H1 (cell line): ENCODE results near the gene BRD9. TPM values are rescaled to one million over a fixed set of nuclear protein-coding genes. Genes with fewer than 3 reads are reported as not detected.

Source experiments
- CTCF ChIA-PET: fragments of 300-600 bp; sonication (Branson Sonifier 250); formaldehyde crosslinking; loops from one replicate; lab custom pipeline; 2021; ENCODE audit not compliant: partially characterized antibody; lab: Charles Lee
- POLR2A ChIA-PET: fragments of 300-600 bp; sonication (Branson Sonifier 250); formaldehyde crosslinking; loops from one replicate; lab custom pipeline; 2021; ENCODE audit warnings: inconsistent platforms; ENCODE audit not compliant: partially characterized antibody; lab: Charles Lee
- DNase-seq, 2 experiments: peaks; one replicate each; pipeline versions ENCODE4 v3.0.0 to v3.0.0-alpha.2; 2010 to 2022; ENCODE audit warnings: low spot score in 2 of 2, low read depth in 1 of 2, mixed read lengths in 1 of 2
- FAIRE-seq: peaks from 2 replicates; lab custom pipeline; 2011; peaks lifted over from hg19 to GRCh38; lab: Jason Lieb, UNC
- H2AFZ ChIP-seq: 2 replicates; pipeline ENCODE4 v1.8.1; 2012; ENCODE audit warnings: low read length, inconsistent platforms
- H2AK5ac ChIP-seq: 2 replicates; pipeline ENCODE4 v1.6.1; 2013; ENCODE audit warnings: low read depth, low read length
- H2BK120ac ChIP-seq: replicated peaks from 2 replicates; pipeline ENCODE3; 2013; ENCODE audit warnings: low read depth, low read length, inconsistent platforms
- H2BK12ac ChIP-seq: 2 replicates; pipeline ENCODE4 v1.6.1; 2013; ENCODE audit warnings: low read depth, low read length
- H2BK15ac ChIP-seq: 2 replicates; pipeline ENCODE4 v1.6.1; 2013; ENCODE audit warnings: low read length
- H2BK20ac ChIP-seq: 2 replicates; pipeline ENCODE4 v1.6.1; 2013; ENCODE audit warnings: low read length
- H2BK5ac ChIP-seq: 2 replicates; pipeline ENCODE4 v1.6.1; 2013; ENCODE audit warnings: low read depth, low read length
- H3K14ac ChIP-seq: 2 replicates; pipeline ENCODE4 v1.6.1; 2013; ENCODE audit warnings: inconsistent platforms; ENCODE audit not compliant: insufficient read length
- H3K18ac ChIP-seq: 2 replicates; pipeline ENCODE4 v1.6.1; 2013; ENCODE audit warnings: low read length; ENCODE audit errors: extremely low read depth
- H3K23ac ChIP-seq: 2 replicates; pipeline ENCODE4 v1.6.1; 2013; ENCODE audit warnings: inconsistent platforms; ENCODE audit not compliant: insufficient read length
- H3K23me2 ChIP-seq: 2 replicates; pipeline ENCODE4 v1.6.1; 2013; ENCODE audit warnings: low read depth, low read length
- H3K27ac ChIP-seq: 2 replicates; pipeline ENCODE4 v1.6.1; 2011; ENCODE audit warnings: low read depth, low read length, inconsistent platforms
- H3K27me3 ChIP-seq, 4 experiments: replicated peaks in 1 of 4; 1 replicate in 1 of 4; 2 replicates in 3 of 4; pipeline versions ENCODE4 v1.6.1 to v1.8.1; 2011 to 2013; ENCODE audit warnings: low read length in 3 of 4, mild to moderate bottlenecking in 3 of 4, inconsistent platforms in 2 of 4, mixed read lengths in 2 of 4, moderate library complexity in 1 of 4; ENCODE audit not compliant: control insufficient read depth in 3 of 4, insufficient read depth in 3 of 4; ENCODE audit errors: extremely low read depth in 1 of 4
- H3K36me3 ChIP-seq, 4 experiments: 2 replicates each; pipeline versions ENCODE4 v1.6.1 to v1.8.1; 2011 to 2013; ENCODE audit warnings: mild to moderate bottlenecking in 4 of 4, low read length in 3 of 4, moderate library complexity in 2 of 4, control low read depth in 1 of 4, inconsistent platforms in 1 of 4; ENCODE audit not compliant: insufficient read depth in 4 of 4, control insufficient read depth in 2 of 4
- H3K4ac ChIP-seq: replicated peaks from 2 replicates; pipeline ENCODE3; 2013; ENCODE audit warnings: low read length, low read depth, mixed read lengths, inconsistent platforms; ENCODE audit not compliant: insufficient read length
- H3K4me1 ChIP-seq, 4 experiments: replicated peaks in 1 of 4; 1 replicate in 1 of 4; 2 replicates in 3 of 4; pipeline versions ENCODE4 v1.6.1 to v1.8.1; 2011 to 2013; ENCODE audit warnings: low read length in 3 of 4, inconsistent platforms in 2 of 4, mixed read lengths in 1 of 4; ENCODE audit not compliant: insufficient read depth in 4 of 4, control insufficient read depth in 3 of 4
- H3K4me2 ChIP-seq, 2 experiments: 2 replicates each; pipeline versions ENCODE4 v1.6.1 to v1.8.1; 2011 to 2013; ENCODE audit warnings: low read depth in 2 of 2, low read length in 2 of 2, control low read depth in 1 of 2, inconsistent platforms in 1 of 2, mild to moderate bottlenecking in 1 of 2; ENCODE audit not compliant: insufficient read depth in 1 of 2
- H3K4me3 ChIP-seq, 4 experiments: fragments of 200-600, 300-600 bp in 1 of 4; sonication (generic), shearing (Covaris generic), sonication (Bioruptor Twin) in 1 of 4; 2 replicates each; pipeline versions ENCODE4 v1.5.1 to v1.8.1; 2011 to 2016; ENCODE audit warnings: low read length in 4 of 4, low read depth in 3 of 4, control low read depth in 2 of 4, inconsistent platforms in 2 of 4, mild to moderate bottlenecking in 2 of 4, mixed read lengths in 1 of 4, moderate library complexity in 1 of 4; ENCODE audit not compliant: insufficient read depth in 2 of 4; ENCODE audit errors: extremely low read depth in 1 of 4
- H3K56ac ChIP-seq: replicated peaks from 2 replicates; pipeline ENCODE3; 2013; ENCODE audit warnings: low read depth, mild to moderate bottlenecking, mixed read lengths, low read length, inconsistent platforms; ENCODE audit not compliant: insufficient read length
- H3K79me1 ChIP-seq: 2 replicates; pipeline ENCODE4 v1.6.1; 2013; ENCODE audit warnings: low read depth, low read length, control low read depth
- H3K79me2 ChIP-seq, 2 experiments: 2 replicates each; pipeline versions ENCODE4 v1.6.1 to v1.8.1; 2012 to 2013; ENCODE audit warnings: low read length in 2 of 2, mild to moderate bottlenecking in 2 of 2, inconsistent platforms in 1 of 2; ENCODE audit not compliant: insufficient read depth in 2 of 2, control insufficient read depth in 1 of 2
- H3K9ac ChIP-seq, 4 experiments: replicated peaks in 1 of 4; 1 replicate in 1 of 4; 2 replicates in 3 of 4; pipeline versions ENCODE4 v1.6.1 to v1.8.1; 2011 to 2013; ENCODE audit warnings: low read depth in 3 of 4, low read length in 3 of 4, control low read depth in 2 of 4, mild to moderate bottlenecking in 2 of 4, moderate library complexity in 2 of 4, inconsistent platforms in 1 of 4; ENCODE audit errors: extremely low read depth in 1 of 4
- H3K9me3 ChIP-seq, 2 experiments: 2 replicates each; pipeline versions ENCODE4 v1.6.1 to v1.8.1; 2012 to 2013; ENCODE audit warnings: mild to moderate bottlenecking in 2 of 2, moderate library complexity in 2 of 2, control low read depth in 1 of 2, inconsistent platforms in 1 of 2, low read depth in 1 of 2, low read length in 1 of 2, mixed read lengths in 1 of 2; ENCODE audit not compliant: insufficient read depth in 2 of 2
- H4K20me1 ChIP-seq, 2 experiments: replicated peaks in 1 of 2; 2 replicates each; pipeline versions ENCODE3 to v1.8.1; 2011 to 2013; ENCODE audit warnings: inconsistent platforms in 2 of 2, low read length in 2 of 2, mild to moderate bottlenecking in 1 of 2; ENCODE audit not compliant: insufficient read depth in 2 of 2, control insufficient read depth in 1 of 2
- H4K5ac ChIP-seq: 2 replicates; pipeline ENCODE4 v1.6.1; 2013; ENCODE audit warnings: low read length, low read depth, mixed read lengths, inconsistent platforms; ENCODE audit not compliant: insufficient read length
- H4K8ac ChIP-seq: 2 replicates; pipeline ENCODE4 v1.8.0; 2013; ENCODE audit warnings: mild to moderate bottlenecking, moderate library complexity, low read length, inconsistent platforms; ENCODE audit not compliant: insufficient read depth; ENCODE audit errors: extremely low read depth
- H4K91ac ChIP-seq: replicated peaks from 2 replicates; pipeline ENCODE3; 2013; ENCODE audit warnings: low read length, mixed read lengths, inconsistent platforms; ENCODE audit not compliant: insufficient read length
- ASH2L ChIP-seq: fragments of 200-600, 300-600 bp; sonication (generic); IDR thresholded peaks from one replicate; pipeline ENCODE4 v1.7.1; 2017; ENCODE audit warnings: low read length
- CHD2 ChIP-seq: IDR thresholded peaks from 2 replicates; pipeline ENCODE4 v1.6.1; 2012; ENCODE audit warnings: low read length, improper control_type of control experiment
- NANOG ChIP-seq: IDR thresholded peaks from 2 replicates; pipeline ENCODE4 v1.6.1; 2011; ENCODE audit warnings: low read length, low read depth, mild to moderate bottlenecking, inconsistent platforms; ENCODE audit not compliant: insufficient read depth, poor library complexity, severe bottlenecking
- PHF8 ChIP-seq: fragments of 200-600 bp; sonication (generic); conservative IDR thresholded peaks from 2 replicates; pipeline ENCODE4 v1.7.1; 2012; ENCODE audit warnings: low read depth, mild to moderate bottlenecking, inconsistent platforms, low read length, moderate library complexity
- POU5F1 ChIP-seq: IDR thresholded peaks from 2 replicates; pipeline ENCODE4 v1.6.1; 2011; ENCODE audit warnings: low read depth, mild to moderate bottlenecking, low read length, moderate library complexity
- SIX5 ChIP-seq: IDR thresholded peaks from 2 replicates; pipeline ENCODE4 v1.6.1; 2011; ENCODE audit warnings: mild to moderate bottlenecking, low read depth, low read length
- SP2 ChIP-seq: IDR thresholded peaks from 2 replicates; pipeline ENCODE4 v1.6.1; 2012; ENCODE audit warnings: mild to moderate bottlenecking, low read length, inconsistent platforms
- TAF1 ChIP-seq: IDR thresholded peaks from 2 replicates; pipeline ENCODE4 v1.6.1; 2011; ENCODE audit warnings: mild to moderate bottlenecking, low read depth, low read length
- TEAD4 ChIP-seq: IDR thresholded peaks from 2 replicates; pipeline ENCODE4 v1.6.1; 2012; ENCODE audit warnings: low read depth, low read length, inconsistent platforms, mixed read lengths
- WGBS, 2 experiments: shearing (Covaris generic) in 1 of 2; methylation state at CpG; one replicate each; pipeline versions ENCODE4 v1.1.6 to v1.1.7; 2013 to 2015; ENCODE audit warnings: low lambda C conversion rate in 2 of 2, mixed read lengths in 2 of 2, inconsistent platforms in 1 of 2, low coverage in 1 of 2, missing lambda C conversion rate in 1 of 2; ENCODE audit not compliant: insufficient replicate concordance in 2 of 2, insufficient coverage in 1 of 2, insufficient read length in 1 of 2; ENCODE audit errors: extremely low coverage in 1 of 2, missing lambda C conversion rate in 1 of 2; 5-methylcytosine and 5-hydroxymethylcytosine counted together
- polyA plus RNA-seq, 7 experiments: library from polyadenylated mRNA; depleted of rRNA in 3 of 7; stranded (reverse) in 5 of 7; unstranded in 2 of 7; fragments of >200 nt in 5 of 7; fragments of 200-250 nt in 2 of 7; gene quantifications; 1 replicate in 5 of 7; 2 replicates in 1 of 7; 4 replicates in 1 of 7; pipeline versions ENCODE4 v1.2.1 to v1.2.3, GENCODE V29; 2011 to 2013; ENCODE audit warnings: missing spikeins in 2 of 7, mixed read lengths in 2 of 7
- total RNA-seq: library from RNA; stranded (reverse); fragmentation: NEBNext Ultra II Directional; extraction: Animal tissue kit (Norgen Biotek cat#: 25700); gene quantifications from 2 replicates; pipeline ENCODE4 v1.2.1, GENCODE V29; 2021

Gene BRD9
- total and polyA plus RNA-seq, 2 of the 8 experiments (the other 6 are each of a cell fraction or from before 2014, with no cell fraction given), result 9.3 to 49.4 TPM

DNA sequence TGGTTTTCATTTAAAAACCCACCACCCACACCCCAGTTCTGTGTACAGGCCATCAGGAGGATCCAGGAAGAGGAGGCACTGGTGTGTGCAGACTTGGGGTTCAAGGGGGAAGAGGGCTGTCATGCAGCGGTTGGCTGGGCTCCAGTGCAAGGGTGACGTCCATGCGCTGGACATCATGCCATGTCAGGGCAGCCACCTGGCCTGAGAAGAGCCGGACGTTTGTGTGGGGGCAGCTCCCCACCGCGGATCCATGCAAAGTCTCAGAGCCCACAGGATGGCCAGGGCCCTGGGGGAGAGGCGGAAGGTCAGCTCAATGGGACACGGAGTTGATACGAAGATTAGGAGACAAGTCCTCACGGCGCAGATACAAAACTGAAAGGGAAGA, 11.1 kb downstream of the BRD9 start:
- no peak overlapping the region for H4K5ac ChIP-seq
- ChIA-PET POLR2A (interaction anchor here (0.9 to 1.9 kb wide), 4 partner anchors 9 to 13 kb away, joined by 3 to 9 read pairs (median 4); partner anchors contain the start of genes BRD9 and TRIP13), CTCF (no interaction called here)
- no peak overlapping the region for H3K4me3 ChIP-seq
- no peak overlapping the region for H2BK20ac ChIP-seq
- TF ChIP-seq SP2 (no peak), TAF1 (no peak), CHD2 (no peak), PHF8 (no peak), NANOG (no peak), POU5F1 (no peak), SIX5 (no peak), ASH2L (no peak), TEAD4 (no peak)
- H4K8ac ChIP-seq, result no peak overlapping the region; the same call in 1 of the 2 replicates
- H3K14ac ChIP-seq, result no peak overlapping the region
- H2BK5ac ChIP-seq, result no peak overlapping the region
- no peak overlapping the region for H3K18ac ChIP-seq
- H3K56ac ChIP-seq, result no peak overlapping the region
- peaks cover 22 to 41% of the 10 kb centered on the region in 2 experiments for H4K20me1 ChIP-seq
- H3K4me1 ChIP-seq, result no peaks in the 10 kb centered on the region
- no peak for DNase-seq
- H3K9me3 ChIP-seq, result no peaks in the 10 kb centered on the region; a peak in 1 of 4 replicates
- no peak overlapping the region for H2AFZ ChIP-seq
- no peak overlapping the region for H2BK15ac ChIP-seq
- peaks cover 5% of the 10 kb centered on the region; the same call in 1 of the 2 replicates for H3K23me2 ChIP-seq
- no peak overlapping the region for H3K9ac ChIP-seq
- H4K91ac ChIP-seq, result no peak overlapping the region
- no peak overlapping the region for H3K4ac ChIP-seq
- no peaks in the 10 kb centered on the region; a peak in 1 of 7 replicates for H3K27me3 ChIP-seq
- H3K79me2 ChIP-seq, result peaks cover 0 to 45% of the 10 kb centered on the region in 2 experiments; a peak in 3 of 4 replicates
- no peak overlapping the region for H3K27ac ChIP-seq
- H3K23ac ChIP-seq, result no peak overlapping the region
- H2BK12ac ChIP-seq, result no peak overlapping the region
- no peak overlapping the region for H2AK5ac ChIP-seq
- H3K79me1 ChIP-seq, result peaks cover 24% of the 10 kb centered on the region
- H3K36me3 ChIP-seq, result peaks cover 34 to 74% (median 69%) of the 10 kb centered on the region in 4 experiments
- FAIRE-seq, result no peak
- WGBS, 2 experiments, result 89% methylated on average over 12 of the region's 12 CpGs; no CpG with 5 or more reads in 1 of the 2 experiments
- no peak overlapping the region for H3K4me2 ChIP-seq
- H2BK120ac ChIP-seq, result no peak overlapping the region
